DOHH2 (cell line): Measurements from ENCODE around the gene CCDC40.

Source experiments
- H3F3A ChIP-seq: fragments of 200-600 bp; sonication (generic), shearing (Covaris generic); 2 replicates; pipeline ENCODE4 v1.6.0; 2016; ENCODE audit warnings: antibody characterized with exemption, mild to moderate bottlenecking; ENCODE audit not compliant: control insufficient read depth, insufficient read depth
- H3K27ac ChIP-seq: fragments of 200-600 bp; sonication (generic); 2 replicates; pipeline ENCODE4 v1.5.1; 2014; ENCODE audit warnings: low read depth, mild to moderate bottlenecking, low read length, moderate library complexity
- H3K27me3 ChIP-seq: fragments of 200-600 bp; sonication (generic); 2 replicates; pipeline ENCODE4 v1.6.1; 2014; ENCODE audit warnings: mild to moderate bottlenecking, low read length, mixed read lengths; ENCODE audit not compliant: control insufficient read depth
- H3K36me3 ChIP-seq: fragments of 200-600 bp; sonication (generic); 2 replicates; pipeline ENCODE4 v1.6.1; 2014; ENCODE audit warnings: mild to moderate bottlenecking, low read length, moderate library complexity, mixed read lengths; ENCODE audit not compliant: control insufficient read depth
- H3K4me1 ChIP-seq: fragments of 200-600 bp; sonication (generic); 2 replicates; pipeline ENCODE4 v1.6.1; 2014; ENCODE audit warnings: mild to moderate bottlenecking, low read length, mixed read lengths; ENCODE audit not compliant: control insufficient read depth
- H3K4me2 ChIP-seq: fragments of 200-600 bp; sonication (generic); 2 replicates; pipeline ENCODE4 v1.6.0; 2014; ENCODE audit warnings: mild to moderate bottlenecking, low read length, moderate library complexity
- H3K4me3 ChIP-seq: fragments of 200-600 bp; sonication (generic); 2 replicates; pipeline ENCODE4 v1.5.1; 2014; ENCODE audit warnings: mild to moderate bottlenecking, low read length, mixed read lengths
- H3K79me2 ChIP-seq: fragments of 200-600 bp; sonication (generic); 2 replicates; pipeline ENCODE4 v1.6.1; 2014; ENCODE audit warnings: mild to moderate bottlenecking, low read length, mixed read lengths; ENCODE audit not compliant: control insufficient read depth
- H3K9me2 ChIP-seq: fragments of 200-600 bp; sonication (generic); replicated peaks from 2 replicates; pipeline ENCODE4 v1.6.1; 2014; ENCODE audit warnings: mild to moderate bottlenecking, low read length, mixed read lengths; ENCODE audit not compliant: control insufficient read depth
- H3K9me3 ChIP-seq: fragments of 200-600 bp; sonication (generic); 2 replicates; pipeline ENCODE4 v1.6.1; 2014; ENCODE audit warnings: antibody characterized with exemption, low read length, mixed read lengths; ENCODE audit not compliant: control insufficient read depth, insufficient read depth
- H4K20me1 ChIP-seq: fragments of 200-600 bp; sonication (generic); 2 replicates; pipeline ENCODE4 v1.6.0; 2014; ENCODE audit warnings: low read depth, mild to moderate bottlenecking, antibody characterized with exemption, low read length, moderate library complexity; ENCODE audit not compliant: control insufficient read depth, insufficient read depth
- EZH2phosphoT487 ChIP-seq: fragments of 200-600 bp; sonication (generic); IDR thresholded peaks from 2 replicates; pipeline ENCODE4 v1.6.1; 2017; ENCODE audit warnings: borderline replicate concordance, mild to moderate bottlenecking, antibody characterized with exemption, low read length, moderate library complexity, mixed read lengths
- TF ChIP-seq, protein P1 (sequence below): fragments of 200-600 bp; sonication (generic); IDR thresholded peaks from one replicate; pipeline ENCODE4 v1.5.1; 2014; ENCODE audit warnings: antibody characterized with exemption, mild to moderate bottlenecking, low read depth, low read length; ENCODE audit not compliant: poor library complexity, severe bottlenecking

The CCDC40 gene

DNA sequence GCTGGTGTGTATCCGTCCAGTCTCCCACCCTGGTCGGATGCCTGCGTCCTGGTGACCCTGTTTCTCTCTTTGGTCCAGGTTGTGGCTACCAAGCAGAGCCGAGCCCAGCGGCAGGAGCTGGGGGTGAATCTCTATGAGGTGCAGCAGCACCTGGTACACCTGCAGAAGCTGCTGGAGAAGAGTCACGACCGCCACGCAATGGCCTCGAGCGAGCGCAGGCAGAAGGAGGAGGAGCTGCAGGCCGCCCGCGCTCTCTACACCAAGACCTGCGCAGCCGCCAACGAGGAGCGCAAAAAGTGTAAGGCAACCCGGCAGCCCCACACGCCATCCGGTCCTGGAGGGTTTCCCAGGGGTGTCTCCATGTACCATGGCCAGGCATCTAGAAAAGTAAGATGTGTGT is 13.5 kb downstream of the CCDC40 start:
- no peaks in the 10 kb centered on the region for H3K9me2 ChIP-seq
- no peaks in the 10 kb centered on the region for H3K9me3 ChIP-seq
- H3K27ac ChIP-seq, result no peak overlapping the region
- no peak overlapping the region for H3K4me3 ChIP-seq
- H3K4me1 ChIP-seq, result no peaks in the 10 kb centered on the region
- H3K79me2 ChIP-seq, result no peaks in the 10 kb centered on the region
- H3K4me2 ChIP-seq, result no peak overlapping the region
- H3F3A ChIP-seq, result no peaks in the 10 kb centered on the region
- H3K27me3 ChIP-seq, result no peaks in the 10 kb centered on the region
- TF ChIP-seq EZH2phosphoT487, result no peak
- H4K20me1 ChIP-seq, result no peaks in the 10 kb centered on the region
- no peaks in the 10 kb centered on the region for H3K36me3 ChIP-seq

DNA sequence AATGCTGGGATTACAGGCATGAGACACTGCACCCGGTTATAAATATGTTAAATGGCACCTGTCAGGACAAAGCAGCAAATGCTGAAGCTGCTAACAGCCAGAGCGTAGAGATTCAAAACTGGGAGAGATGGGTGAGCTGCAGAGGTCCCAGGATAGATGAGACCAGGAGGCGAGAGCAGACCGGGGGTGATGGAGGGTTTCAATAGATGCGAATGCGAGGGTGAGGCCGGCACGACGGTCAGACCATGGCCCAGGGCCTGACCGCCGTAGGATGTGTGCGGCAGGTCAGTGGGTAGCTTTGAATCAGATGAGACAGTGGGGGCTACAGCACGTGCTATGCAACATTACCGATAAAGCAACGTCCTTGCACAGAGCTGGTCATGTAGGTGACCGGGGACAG is 14.3 kb downstream of the CCDC40 start:
- TF ChIP-seq EZH2phosphoT487, result no peak
- TF ChIP-seq, protein P1, sequence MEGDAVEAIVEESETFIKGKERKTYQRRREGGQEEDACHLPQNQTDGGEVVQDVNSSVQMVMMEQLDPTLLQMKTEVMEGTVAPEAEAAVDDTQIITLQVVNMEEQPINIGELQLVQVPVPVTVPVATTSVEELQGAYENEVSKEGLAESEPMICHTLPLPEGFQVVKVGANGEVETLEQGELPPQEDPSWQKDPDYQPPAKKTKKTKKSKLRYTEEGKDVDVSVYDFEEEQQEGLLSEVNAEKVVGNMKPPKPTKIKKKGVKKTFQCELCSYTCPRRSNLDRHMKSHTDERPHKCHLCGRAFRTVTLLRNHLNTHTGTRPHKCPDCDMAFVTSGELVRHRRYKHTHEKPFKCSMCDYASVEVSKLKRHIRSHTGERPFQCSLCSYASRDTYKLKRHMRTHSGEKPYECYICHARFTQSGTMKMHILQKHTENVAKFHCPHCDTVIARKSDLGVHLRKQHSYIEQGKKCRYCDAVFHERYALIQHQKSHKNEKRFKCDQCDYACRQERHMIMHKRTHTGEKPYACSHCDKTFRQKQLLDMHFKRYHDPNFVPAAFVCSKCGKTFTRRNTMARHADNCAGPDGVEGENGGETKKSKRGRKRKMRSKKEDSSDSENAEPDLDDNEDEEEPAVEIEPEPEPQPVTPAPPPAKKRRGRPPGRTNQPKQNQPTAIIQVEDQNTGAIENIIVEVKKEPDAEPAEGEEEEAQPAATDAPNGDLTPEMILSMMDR, result no peak
- Histone ChIP-seq H3K9me2 (no peaks in the 10 kb centered on the region), H3K27ac (no peak overlapping the region), H4K20me1 (no peaks in the 10 kb centered on the region), H3K36me3 (no peaks in the 10 kb centered on the region), H3F3A (no peaks in the 10 kb centered on the region), H3K4me3 (no peak overlapping the region), H3K79me2 (no peaks in the 10 kb centered on the region), H3K27me3 (no peaks in the 10 kb centered on the region), H3K9me3 (no peaks in the 10 kb centered on the region), H3K4me2 (no peak overlapping the region), H3K4me1 (no peaks in the 10 kb centered on the region)

DNA sequence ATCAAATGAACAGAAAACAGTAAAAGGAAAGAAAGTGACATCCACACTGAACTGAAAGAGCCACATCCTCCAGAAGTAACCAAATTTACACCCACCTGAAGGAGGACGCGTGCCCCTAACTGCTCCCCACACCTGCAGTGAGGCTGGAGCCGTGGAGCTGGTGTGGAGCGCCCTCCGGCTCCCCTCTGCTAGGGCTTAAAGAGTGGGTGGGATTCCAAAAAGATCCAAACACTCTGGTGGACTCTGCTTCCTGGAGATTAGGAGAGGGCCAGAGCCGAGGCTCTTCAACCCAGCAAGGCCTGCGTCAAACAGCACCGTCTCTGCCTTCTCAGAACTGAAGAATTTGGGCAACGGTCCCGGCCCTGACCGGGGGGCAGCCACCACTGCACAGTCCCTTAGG is 15.2 kb downstream of the CCDC40 start:
- no peaks in the 10 kb centered on the region for H3F3A ChIP-seq
- no peaks in the 10 kb centered on the region for H3K36me3 ChIP-seq
- H3K4me1 ChIP-seq, result no peaks in the 10 kb centered on the region
- no peaks in the 10 kb centered on the region for H3K9me2 ChIP-seq
- TF ChIP-seq, protein P1, result no peak
- TF ChIP-seq EZH2phosphoT487, result no peak
- no peak overlapping the region for H3K27ac ChIP-seq
- no peaks in the 10 kb centered on the region for H3K9me3 ChIP-seq
- no peaks in the 10 kb centered on the region for H3K27me3 ChIP-seq
- H3K4me2 ChIP-seq, result no peak overlapping the region
- H4K20me1 ChIP-seq, result no peaks in the 10 kb centered on the region
- no peaks in the 10 kb centered on the region for H3K79me2 ChIP-seq
- H3K4me3 ChIP-seq, result no peak overlapping the region

DNA sequence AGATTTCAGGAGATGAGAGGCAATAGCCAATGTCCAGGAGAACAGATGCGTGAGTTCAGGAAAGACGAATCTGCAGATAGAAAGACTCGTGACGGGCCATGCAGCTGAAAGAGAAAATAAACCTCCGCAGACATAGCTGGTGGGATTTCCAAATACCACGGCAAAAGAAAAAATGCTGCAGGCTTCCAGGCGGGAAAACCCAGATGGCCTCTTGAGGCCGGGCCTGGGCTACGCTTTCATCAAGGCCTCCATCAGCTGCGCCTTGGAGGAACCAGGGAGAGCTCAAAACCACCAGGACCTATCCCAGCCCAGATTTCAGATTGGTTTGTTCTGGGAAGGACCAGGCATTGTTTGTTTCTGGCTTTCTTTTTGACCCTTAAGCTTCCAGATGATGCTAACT is 16.7 kb downstream of the CCDC40 start:
- no peaks in the 10 kb centered on the region for H3K4me1 ChIP-seq
- H3K27ac ChIP-seq, result no peak overlapping the region
- H3K79me2 ChIP-seq, result no peaks in the 10 kb centered on the region
- H3K4me2 ChIP-seq, result no peak overlapping the region
- H3F3A ChIP-seq, result no peaks in the 10 kb centered on the region
- no peaks in the 10 kb centered on the region for H3K36me3 ChIP-seq
- H3K27me3 ChIP-seq, result no peaks in the 10 kb centered on the region
- H3K9me3 ChIP-seq, result no peaks in the 10 kb centered on the region
- H4K20me1 ChIP-seq, result no peaks in the 10 kb centered on the region
- H3K9me2 ChIP-seq, result no peaks in the 10 kb centered on the region
- TF ChIP-seq, protein P1, result no peak
- no peak for TF ChIP-seq EZH2phosphoT487
- H3K4me3 ChIP-seq, result no peak overlapping the region
